Measurements from ENCODE around the gene CSRP1. TPM values are rescaled to one million over a fixed set of nuclear protein-coding genes. Genes with fewer than 3 reads are reported as not detected.

The CSRP1 gene
- total RNA-seq, 3 donors from 2014 or later, result 186 to 1,491 (median 767) TPM

GRCh38 chr1:201468844-201469644, 37.9 kb downstream of the CSRP1 start, which contains the start of gene PHLDA3:
TSS of gene PHLDA3 (minus strand) at chr1:201469188. CDS start at chr1:201468786, 402 bp downstream.
- no peaks in the 10 kb centered on the region for H3K36me3 ChIP-seq
- peak within 1 kb of the TSS; percentile 64 to 92 (median 90) for H3K4me3 ChIP-seq
- H3K27ac ChIP-seq, result peak within 1 kb of the TSS; percentile 93 to 98
- no peaks in the 10 kb centered on the region for H3K27me3 ChIP-seq
- DNase-seq (ENCODE audit: low spot score in 2 of 2), result peak; percentile 90 to 93
- peak; percentile 41 for TF ChIP-seq POLR2A (IDR thresholded peaks at IDR 0.05)
- peak; percentile 64 to 91 (median 72) for TF ChIP-seq POLR2AphosphoS5 (IDR thresholded peaks at IDR 0.05)
- peak in 1 of 3 donors; percentile 15 for TF ChIP-seq CTCF (IDR thresholded peaks at IDR 0.05)
- peaks cover 9 to 19% of the 10 kb centered on the region in 2 donors for H3K4me1 ChIP-seq
- intact Hi-C loops (cut with DNase I; ENCODE audit: low total_unique reads), result no loop called here
- no peaks in the 10 kb centered on the region for H3K9me3 ChIP-seq

- Histone ChIP-seq H3K36me3 (no peaks in the 10 kb centered on the region), H3K4me1 (peaks cover 9 to 19% of the 10 kb centered on the region in 2 donors), H3K27me3 (no peaks in the 10 kb centered on the region), H3K27ac (peak overlapping the region; percentile 93 to 98), H3K9me3 (no peaks in the 10 kb centered on the region), H3K4me3 (peak overlapping the region; percentile 64 to 92 (median 90))
- no peak for TF ChIP-seq CTCF (IDR thresholded peaks at IDR 0.05)
- TF ChIP-seq POLR2A (IDR thresholded peaks at IDR 0.05), result no peak
- no peak for TF ChIP-seq POLR2AphosphoS5 (IDR thresholded peaks at IDR 0.05)
- intact Hi-C loops (cut with DNase I; ENCODE audit: low total_unique reads), result no loop called here
- DNase-seq (ENCODE audit: low spot score in 2 of 2), result no peak
These were observed 38.5 kb downstream of the CSRP1 start for GRCh38 chr1:201468501-201468843.

- intact Hi-C loops (cut with DNase I; ENCODE audit: low total_unique reads), result no loop called here
- Histone ChIP-seq H3K27me3 (no peaks in the 10 kb centered on the region), H3K4me1 (peaks cover 12 to 26% of the 10 kb centered on the region in 2 donors), H3K4me3 (peak overlapping the region; percentile 64 to 92 (median 90)), H3K36me3 (no peaks in the 10 kb centered on the region), H3K9me3 (no peaks in the 10 kb centered on the region), H3K27ac (peak overlapping the region; percentile 93 to 98)
- DNase-seq (ENCODE audit: low spot score in 2 of 2), result no peak
- TF ChIP-seq POLR2A (IDR thresholded peaks at IDR 0.05) (no peak), CTCF (IDR thresholded peaks at IDR 0.05) (no peak), POLR2AphosphoS5 (IDR thresholded peaks at IDR 0.05) (no peak)
These were observed 40.4 kb downstream of the CSRP1 start for GRCh38 chr1:201466492-201466891.

- no peaks in the 10 kb centered on the region for H3K27me3 ChIP-seq
- peaks cover 16 to 29% of the 10 kb centered on the region in 2 donors for H3K4me1 ChIP-seq
- peak overlapping the region; percentile 93 to 98 for H3K27ac ChIP-seq
These were observed 41.1 kb downstream of the CSRP1 start for GRCh38 chr1:201465698-201466290.

More at GRCh38 chr1:201465698-201466290, 41.1 kb downstream of the CSRP1 start:
- DNase-seq (ENCODE audit: low spot score in 2 of 2), result no peak
- TF ChIP-seq POLR2AphosphoS5 (IDR thresholded peaks at IDR 0.05) (no peak), POLR2A (IDR thresholded peaks at IDR 0.05) (no peak), CTCF (IDR thresholded peaks at IDR 0.05) (no peak)
- Histone ChIP-seq H3K36me3 (no peaks in the 10 kb centered on the region), H3K4me3 (peak overlapping the region; percentile 64 to 92 (median 90)), H3K9me3 (no peaks in the 10 kb centered on the region)
- intact Hi-C loops (cut with DNase I; ENCODE audit: low total_unique reads), result no loop called here
